ENCODE measurements around the gene LSM3. TPM values are rescaled to one million over a fixed set of nuclear protein-coding genes. Genes with fewer than 3 reads are reported as not detected.

LSM3 gene
- total and polyA plus RNA-seq, 9 of the 15 experiments (the other 6 are each of a cell fraction or from before 2014, with no cell fraction given): 33.8 to 203 (median 61.2) TPM

DNA sequence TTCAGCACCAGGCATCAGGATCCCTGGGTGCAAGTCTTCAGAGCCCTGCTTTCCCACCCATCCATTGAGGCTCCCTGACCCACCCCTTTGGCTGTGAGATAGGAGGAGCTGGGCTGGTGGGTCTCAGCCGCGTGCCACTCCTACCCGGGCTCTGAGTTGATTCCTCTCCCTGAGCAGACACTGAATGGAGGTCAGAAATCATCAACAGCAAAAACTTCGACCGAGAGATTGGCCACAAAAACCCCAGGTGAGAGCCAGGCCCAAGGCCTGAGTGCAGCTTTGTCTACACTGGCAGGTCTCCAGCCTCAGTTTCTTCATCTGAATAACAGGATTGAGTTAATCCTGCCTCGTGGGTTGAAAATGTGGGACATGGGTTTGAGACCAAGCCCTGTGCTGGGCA is 45.9 kb upstream of the LSM3 start (continued):
- TF ChIP-seq, protein P1, sequence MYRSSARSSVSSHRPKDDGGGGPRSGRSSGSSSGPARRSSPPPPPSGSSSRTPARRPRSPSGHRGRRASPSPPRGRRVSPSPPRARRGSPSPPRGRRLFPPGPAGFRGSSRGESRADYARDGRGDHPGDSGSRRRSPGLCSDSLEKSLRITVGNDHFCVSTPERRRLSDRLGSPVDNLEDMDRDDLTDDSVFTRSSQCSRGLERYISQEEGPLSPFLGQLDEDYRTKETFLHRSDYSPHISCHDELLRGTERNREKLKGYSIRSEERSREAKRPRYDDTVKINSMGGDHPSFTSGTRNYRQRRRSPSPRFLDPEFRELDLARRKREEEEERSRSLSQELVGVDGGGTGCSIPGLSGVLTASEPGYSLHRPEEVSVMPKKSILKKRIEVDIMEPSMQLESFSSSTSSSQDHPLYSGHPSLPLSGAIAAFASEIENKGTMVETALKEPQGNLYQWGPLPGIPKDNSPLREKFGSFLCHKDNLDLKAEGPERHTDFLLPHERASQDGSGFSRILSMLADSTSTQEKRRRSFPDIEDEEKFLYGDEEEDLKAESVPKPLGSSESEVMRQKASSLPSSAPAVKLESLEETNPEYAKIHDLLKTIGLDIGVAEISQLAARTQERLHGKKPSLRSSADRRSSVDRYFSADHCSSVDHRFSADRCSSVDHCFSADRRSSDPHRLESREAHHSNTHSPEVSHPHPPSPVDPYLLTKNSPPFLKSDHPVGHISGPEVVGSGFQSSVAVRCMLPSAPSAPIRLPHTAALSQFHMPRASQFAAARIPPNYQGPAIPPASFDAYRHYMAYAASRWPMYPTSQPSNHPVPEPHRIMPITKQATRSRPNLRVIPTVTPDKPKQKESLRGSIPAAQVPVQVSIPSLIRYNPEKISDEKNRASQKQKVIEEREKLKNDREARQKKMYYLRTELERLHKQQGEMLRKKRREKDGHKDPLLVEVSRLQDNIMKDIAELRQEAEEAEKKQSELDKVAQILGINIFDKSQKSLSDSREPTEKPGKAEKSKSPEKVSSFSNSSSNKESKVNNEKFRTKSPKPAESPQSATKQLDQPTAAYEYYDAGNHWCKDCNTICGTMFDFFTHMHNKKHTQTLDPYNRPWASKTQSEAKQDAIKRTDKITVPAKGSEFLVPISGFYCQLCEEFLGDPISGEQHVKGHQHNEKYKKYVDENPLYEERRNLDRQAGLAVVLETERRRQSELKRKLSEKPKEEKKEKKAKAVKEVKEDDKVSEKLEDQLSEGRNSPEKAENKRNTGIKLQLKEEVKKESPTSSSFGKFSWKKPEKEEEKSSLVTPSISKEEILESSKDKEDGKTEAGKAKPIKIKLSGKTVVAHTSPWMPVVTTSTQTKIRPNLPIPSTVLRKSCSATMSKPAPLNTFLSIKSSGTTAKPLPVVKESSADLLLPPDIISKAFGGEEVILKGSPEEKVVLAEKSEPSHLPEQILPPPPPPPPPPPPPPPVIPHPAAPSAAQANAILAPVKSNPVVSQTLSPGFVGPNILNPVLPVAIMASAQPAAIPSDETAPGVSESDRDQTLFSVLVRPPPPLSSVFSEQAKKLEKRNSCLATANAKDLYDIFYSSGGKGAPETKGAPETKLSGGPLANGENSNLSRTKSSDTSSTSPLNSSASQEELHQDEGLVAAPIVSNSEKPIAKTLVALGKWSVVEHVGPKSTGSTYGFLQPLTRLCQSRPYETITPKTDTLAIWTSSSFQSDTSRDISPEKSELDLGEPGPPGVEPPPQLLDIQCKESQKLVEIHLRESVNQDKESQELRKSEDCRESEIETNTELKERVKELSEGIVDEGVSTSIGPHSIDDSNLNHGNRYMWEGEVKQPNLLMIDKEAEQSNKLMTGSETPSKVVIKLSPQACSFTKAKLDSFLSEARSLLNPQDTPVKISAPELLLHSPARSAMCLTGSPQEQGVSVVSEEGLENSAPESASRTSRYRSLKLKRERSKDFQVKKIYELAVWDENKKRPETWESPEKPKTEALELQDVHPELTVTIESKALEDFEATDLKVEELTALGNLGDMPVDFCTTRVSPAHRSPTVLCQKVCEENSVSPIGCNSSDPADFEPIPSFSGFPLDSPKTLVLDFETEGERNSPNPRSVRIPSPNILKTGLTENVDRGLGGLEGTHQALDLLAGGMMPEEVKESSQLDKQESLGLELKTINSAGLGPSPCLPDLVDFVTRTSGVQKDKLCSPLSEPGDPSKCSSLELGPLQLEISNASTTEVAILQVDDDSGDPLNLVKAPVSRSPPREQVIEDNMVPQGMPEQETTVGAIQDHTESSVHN (IDR thresholded peaks at IDR 0.05; ENCODE audit: borderline replicate concordance in 1 of 2, low read depth in 1 of 2): no peak
- TF ChIP-seq ZNF431 (CRISPR knock-in tag; IDR thresholded peaks at IDR 0.05) (no peak), BCOR (IDR thresholded peaks at IDR 0.05) (no peak), ZFP30 (CRISPR knock-in tag; IDR thresholded peaks at IDR 0.05; ENCODE audit: borderline replicate concordance) (no peak), CBX3 (IDR thresholded peaks at IDR 0.05; ENCODE audit: borderline replicate concordance in 1 of 2, low read length in 2 of 2) (no peak)

All from K562 (cell line).